H1 (cell line): ENCODE data around the gene TDRD9. TPM values are rescaled to one million over a fixed set of nuclear protein-coding genes. Genes with fewer than 3 reads are reported as not detected.

ENCODE experiments used
- polyA plus RNA-seq, 7 experiments: library from polyadenylated mRNA; depleted of rRNA in 3 of 7; stranded (reverse) in 5 of 7; unstranded in 2 of 7; fragments of >200 nt in 5 of 7; fragments of 200-250 nt in 2 of 7; gene quantifications; 1 replicate in 5 of 7; 2 replicates in 1 of 7; 4 replicates in 1 of 7; pipeline versions ENCODE4 v1.2.1 to v1.2.3, GENCODE V29; 2011 to 2013; ENCODE audit warnings: missing spikeins in 2 of 7, mixed read lengths in 2 of 7
- total RNA-seq: library from RNA; stranded (reverse); fragmentation: NEBNext Ultra II Directional; extraction: Animal tissue kit (Norgen Biotek cat#: 25700); gene quantifications from 2 replicates; pipeline ENCODE4 v1.2.1, GENCODE V29; 2021
- TF ChIP-seq, protein P1 (sequence below): IDR thresholded peaks from 2 replicates; pipeline ENCODE4 v1.6.1; 2011; ENCODE audit warnings: low read length, improper control_type of control experiment

Gene TDRD9
- total and polyA plus RNA-seq, 2 of the 8 experiments (the other 6 are each of a cell fraction or from before 2014, with no cell fraction given): not detected

DNA sequence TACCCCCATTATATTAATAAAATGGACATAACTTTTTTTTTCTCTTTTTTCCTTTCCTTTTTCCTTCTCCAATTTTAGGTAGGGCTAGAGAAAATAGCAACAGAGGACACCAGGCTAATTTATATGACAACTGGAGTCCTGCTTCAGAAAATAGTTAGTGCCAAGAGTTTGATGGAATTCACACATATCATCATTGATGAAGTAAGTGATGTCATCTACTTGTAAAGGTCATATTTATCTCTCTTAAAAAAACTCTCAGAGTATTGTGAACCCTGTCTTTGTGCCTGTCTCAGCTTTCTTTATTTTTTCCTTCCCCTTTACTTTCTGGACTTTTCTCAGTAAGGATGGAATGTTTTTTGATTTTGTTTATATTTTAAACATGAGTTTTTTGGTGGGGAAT lies 38.4 kb downstream of the TDRD9 start (continued):
- TF ChIP-seq, protein P1, sequence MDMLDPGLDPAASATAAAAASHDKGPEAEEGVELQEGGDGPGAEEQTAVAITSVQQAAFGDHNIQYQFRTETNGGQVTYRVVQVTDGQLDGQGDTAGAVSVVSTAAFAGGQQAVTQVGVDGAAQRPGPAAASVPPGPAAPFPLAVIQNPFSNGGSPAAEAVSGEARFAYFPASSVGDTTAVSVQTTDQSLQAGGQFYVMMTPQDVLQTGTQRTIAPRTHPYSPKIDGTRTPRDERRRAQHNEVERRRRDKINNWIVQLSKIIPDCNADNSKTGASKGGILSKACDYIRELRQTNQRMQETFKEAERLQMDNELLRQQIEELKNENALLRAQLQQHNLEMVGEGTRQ: no peak
